ENCODE measurements around the gene RDH12.

DNA sequence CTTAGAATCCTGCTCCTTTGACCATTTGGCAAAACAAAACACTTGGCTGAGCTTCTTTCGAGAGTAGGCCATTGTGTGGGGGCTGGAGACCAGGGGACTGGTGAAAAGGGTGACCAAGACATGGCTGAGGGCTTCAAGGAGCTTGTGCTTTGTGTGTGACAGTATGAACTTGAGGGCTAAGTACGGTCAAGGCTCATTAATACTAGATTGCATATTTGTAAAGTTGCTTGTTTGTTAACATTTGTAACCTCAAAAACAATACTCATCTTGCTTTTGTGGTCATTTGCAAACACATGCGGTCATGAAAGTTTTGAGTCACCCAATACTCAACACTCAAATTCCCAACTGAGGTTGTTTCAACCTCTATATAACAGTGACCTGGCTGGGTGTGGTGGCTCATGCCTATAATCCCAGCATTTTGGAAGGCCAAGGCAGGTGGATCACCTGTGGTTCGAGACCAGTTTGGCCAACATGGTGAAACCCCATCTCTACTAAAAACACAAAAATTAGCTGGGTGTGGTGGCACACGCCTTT lies 72.2 kb downstream of the RDH12 start:
- TF ChIP-seq, protein P1, sequence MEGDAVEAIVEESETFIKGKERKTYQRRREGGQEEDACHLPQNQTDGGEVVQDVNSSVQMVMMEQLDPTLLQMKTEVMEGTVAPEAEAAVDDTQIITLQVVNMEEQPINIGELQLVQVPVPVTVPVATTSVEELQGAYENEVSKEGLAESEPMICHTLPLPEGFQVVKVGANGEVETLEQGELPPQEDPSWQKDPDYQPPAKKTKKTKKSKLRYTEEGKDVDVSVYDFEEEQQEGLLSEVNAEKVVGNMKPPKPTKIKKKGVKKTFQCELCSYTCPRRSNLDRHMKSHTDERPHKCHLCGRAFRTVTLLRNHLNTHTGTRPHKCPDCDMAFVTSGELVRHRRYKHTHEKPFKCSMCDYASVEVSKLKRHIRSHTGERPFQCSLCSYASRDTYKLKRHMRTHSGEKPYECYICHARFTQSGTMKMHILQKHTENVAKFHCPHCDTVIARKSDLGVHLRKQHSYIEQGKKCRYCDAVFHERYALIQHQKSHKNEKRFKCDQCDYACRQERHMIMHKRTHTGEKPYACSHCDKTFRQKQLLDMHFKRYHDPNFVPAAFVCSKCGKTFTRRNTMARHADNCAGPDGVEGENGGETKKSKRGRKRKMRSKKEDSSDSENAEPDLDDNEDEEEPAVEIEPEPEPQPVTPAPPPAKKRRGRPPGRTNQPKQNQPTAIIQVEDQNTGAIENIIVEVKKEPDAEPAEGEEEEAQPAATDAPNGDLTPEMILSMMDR (conservative IDR thresholded peaks at IDR 0.05; ENCODE audit: low read length) = no peak
- TF ChIP-seq EZH2phosphoT487 (IDR thresholded peaks at IDR 0.05; ENCODE audit: borderline replicate concordance, low read depth, low read length) = no peak
